Limb (tissue), 2 donors: ENCODE data around the gene CDK4.
A peak's percentile ranks its signal among the peaks of the same experiment; 100 is the strongest.
"Not testable (repeated sequence)": the region's sequence is repeated elsewhere in the genome, so short reads cannot be mapped to it uniquely, and the experiment has no call there.

Experiments
- DNase-seq, 2 donors: peaks; one replicate each; pipeline ENCODE4 v3.0.0-alpha.2; 2016; ENCODE audit errors: extremely low spot score in 2 of 2

The CDK4 gene

GRCh38 chr12:57751788-57752667 lies at the start of gene CDK4:
Gene CDK4 (minus strand): TSS chr12:57752310. CDS start chr12:57751717, 593 bp downstream.
- peak; percentile 99 for DNase-seq

GRCh38 chr12:57800965-57801364 lies 48.9 kb upstream of the CDK4 start:
- DNase-seq: no peak

GRCh38 chr12:57797933-57798332 lies 45.8 kb upstream of the CDK4 start:
- no peak for DNase-seq

- no peak for DNase-seq
These were observed 44.9 kb upstream of the CDK4 start for GRCh38 chr12:57796996-57797395.

GRCh38 chr12:57795354-57795753 lies 43.2 kb upstream of the CDK4 start:
- DNase-seq: no peak

- DNase-seq: no peak
These were observed 41.8 kb upstream of the CDK4 start for GRCh38 chr12:57793920-57794319.

- no peak for DNase-seq
These were observed 31.8 kb upstream of the CDK4 start for GRCh38 chr12:57783861-57784260.

- DNase-seq: no peak
These were observed 31.3 kb upstream of the CDK4 start for GRCh38 chr12:57783466-57783801.

GRCh38 chr12:57782608-57783465 lies 30.7 kb upstream of the CDK4 start, which contains the start of gene TSFM:
Gene TSFM (plus strand): TSS chr12:57782787. CDS start chr12:57782802, 15 bp downstream.
- peak; percentile 95 to 98 for DNase-seq

GRCh38 chr12:57782243-57782607 lies 30.1 kb upstream of the CDK4 start:
- DNase-seq: no peak

- DNase-seq: no peak
These were observed 29.7 kb upstream of the CDK4 start for GRCh38 chr12:57781801-57782200.

GRCh38 chr12:57781244-57781643 lies 29.1 kb upstream of the CDK4 start:
- no peak for DNase-seq

- no peak for DNase-seq
These were observed 28.3 kb upstream of the CDK4 start for GRCh38 chr12:57780284-57780897.

GRCh38 chr12:57779736-57780135 lies 27.6 kb upstream of the CDK4 start:
- DNase-seq: no peak

- no peak for DNase-seq
These were observed 25.8 kb upstream of the CDK4 start for GRCh38 chr12:57777911-57778310.

GRCh38 chr12:57777367-57777766 lies 25.3 kb upstream of the CDK4 start:
- DNase-seq: no peak

- no peak for DNase-seq
These were observed 24.1 kb upstream of the CDK4 start for GRCh38 chr12:57776247-57776587.

GRCh38 chr12:57775563-57776246 lies 23.6 kb upstream of the CDK4 start:
- DNase-seq: no peak

- DNase-seq: no peak
These were observed 22.9 kb upstream of the CDK4 start for GRCh38 chr12:57775044-57775443.

- not testable (repeated sequence) for DNase-seq
These were observed 22.5 kb upstream of the CDK4 start for GRCh38 chr12:57774634-57775033.
